NCI-H2227 (cell line): ENCODE data around the gene ZFAND6.
"Not testable (repeated sequence)": the region's sequence is repeated elsewhere in the genome, so short reads cannot be mapped to it uniquely, and the experiment has no call there.

ENCODE experiments used
- DNase-seq: peaks from one replicate; lab custom pipeline; 2025; ENCODE audit not compliant: unreplicated experiment; lab: John Stamatoyannopoulos, UW

ZFAND6 gene

DNA sequence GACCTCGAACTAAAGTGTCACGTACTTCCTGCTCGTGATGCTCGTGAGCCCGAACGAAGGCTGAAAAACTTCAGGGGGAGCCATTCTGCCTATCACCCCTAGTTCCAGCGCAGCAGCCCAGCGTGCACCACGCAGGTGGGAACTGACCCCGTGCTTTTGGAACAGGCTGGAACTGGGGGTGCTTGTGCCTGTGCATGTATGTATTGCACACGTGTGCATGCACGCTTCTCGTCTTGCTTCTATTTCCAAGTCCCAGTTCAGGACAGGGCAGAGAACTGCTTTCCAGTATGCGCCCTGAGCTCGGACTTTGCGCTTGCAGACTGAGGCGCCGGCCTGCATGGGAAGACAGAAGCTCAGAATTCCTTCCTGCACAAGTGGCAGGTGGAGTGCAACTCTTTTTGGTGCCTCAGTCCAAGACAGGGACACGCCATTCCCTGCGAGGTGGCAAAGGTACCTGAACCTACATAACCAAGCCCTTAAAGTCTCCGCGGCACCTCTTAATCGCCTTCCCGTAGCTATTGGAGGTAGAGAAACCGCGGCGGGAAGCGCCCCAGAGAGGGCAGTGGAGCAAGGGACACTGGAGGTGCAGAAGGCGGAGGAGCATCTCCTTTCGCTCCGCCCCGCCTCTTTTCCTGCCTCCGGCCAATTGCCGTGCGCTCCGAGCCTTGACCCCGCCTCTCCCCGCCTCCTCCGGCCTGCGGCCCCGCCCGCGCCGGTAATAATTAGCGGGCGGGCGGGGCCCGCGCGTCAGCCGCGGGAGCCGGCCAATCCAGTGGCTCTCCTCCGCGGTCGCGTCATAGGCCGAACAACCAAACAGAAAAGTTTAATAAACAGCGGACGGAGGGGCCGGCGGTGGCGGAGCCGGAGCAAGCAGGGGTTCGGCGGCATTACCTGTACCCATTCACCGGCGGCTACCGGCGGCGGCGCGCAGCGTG is at the start of gene ZFAND6:
Gene ZFAND6 (plus strand): TSS at position 826 of the 935 bp plus-strand sequence. CDS start 60,669 bp downstream, outside the sequence.
- peak; percentile 95 for DNase-seq

GRCh38 chr15:80010131-80010673 is 49.3 kb upstream of the ZFAND6 start:
- DNase-seq, result no peak

DNA sequence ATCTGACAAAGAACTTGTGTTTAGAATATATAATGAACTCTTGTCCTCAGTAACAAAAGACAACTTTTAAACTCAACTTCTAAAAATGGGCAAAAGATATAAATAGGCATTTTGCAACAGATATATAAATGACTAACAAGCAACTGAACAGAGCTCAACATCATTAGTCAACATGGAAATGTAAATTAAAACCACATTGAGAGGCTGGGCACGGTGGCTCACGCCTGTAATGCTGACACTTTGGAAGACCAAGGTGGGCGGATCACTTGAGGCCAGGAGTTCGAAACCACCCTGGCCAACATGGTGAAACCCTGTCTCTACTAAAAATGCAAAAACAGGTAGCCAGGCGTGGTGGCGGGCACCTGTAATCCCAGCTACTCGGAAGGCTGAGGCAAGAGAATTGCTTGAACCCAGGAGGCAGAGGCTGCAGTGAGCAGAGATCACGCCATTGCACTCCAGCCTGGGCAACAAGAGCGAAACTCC is 48.4 kb upstream of the ZFAND6 start:
- not testable (repeated sequence) for DNase-seq

GRCh38 chr15:80011596-80011995 is 47.9 kb upstream of the ZFAND6 start:
- no peak for DNase-seq

DNA sequence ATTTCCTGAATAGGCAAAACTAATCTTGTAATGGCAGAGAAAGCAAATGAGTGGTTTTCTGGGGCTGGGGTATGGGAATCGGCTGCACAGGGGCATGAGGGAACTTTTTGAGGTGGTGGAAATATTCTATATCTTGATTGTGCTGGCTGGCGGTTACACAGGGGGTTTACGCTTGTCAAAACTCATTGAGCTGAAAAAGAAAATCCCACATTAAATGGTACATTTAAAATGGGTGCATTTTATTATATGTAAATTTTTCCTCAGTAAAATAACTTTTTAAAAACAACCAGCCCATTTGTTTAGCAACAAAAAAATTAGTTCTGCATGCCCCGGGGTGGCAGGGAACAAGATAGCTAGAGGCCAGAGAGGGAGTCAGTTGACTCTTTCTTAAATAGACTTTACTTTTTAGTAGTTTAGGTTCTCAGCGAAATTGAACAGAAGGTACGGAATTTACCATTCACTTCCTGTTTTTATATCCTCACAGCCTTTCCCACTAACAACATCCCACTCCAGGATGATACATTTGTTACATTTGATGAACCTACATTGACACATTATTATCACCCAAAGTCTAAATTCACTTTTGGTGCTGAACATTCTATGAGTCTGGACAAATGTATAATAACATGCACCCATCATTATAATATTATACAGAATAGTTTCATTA is 47.3 kb upstream of the ZFAND6 start:
- DNase-seq, result no peak

- DNase-seq, result not testable (repeated sequence)
Observed at GRCh38 chr15:80014186-80014585, 45.3 kb upstream of the ZFAND6 start.

GRCh38 chr15:80015156-80015555 is 44.3 kb upstream of the ZFAND6 start:
- no peak for DNase-seq

DNA sequence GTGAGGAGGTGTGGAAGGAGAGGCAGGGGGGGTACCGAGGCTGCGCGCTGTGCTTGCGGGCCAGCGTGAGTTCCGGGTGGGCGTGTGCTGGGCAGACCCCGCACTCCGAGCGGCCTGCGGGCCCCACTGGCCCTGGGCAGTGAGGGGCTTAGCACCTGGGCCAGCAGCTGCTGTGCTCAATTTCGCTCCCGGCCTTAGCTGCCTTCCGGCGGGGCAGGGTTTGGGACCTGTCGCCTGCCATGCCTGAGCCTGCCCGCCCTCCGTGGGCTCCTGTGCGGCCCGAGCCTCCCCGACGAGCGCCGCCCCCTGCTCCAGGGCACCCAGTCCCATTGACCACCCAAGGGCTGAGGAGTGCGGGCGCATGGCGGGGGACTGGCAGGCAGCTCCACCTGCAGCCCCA is 43.0 kb upstream of the ZFAND6 start:
- not testable (repeated sequence) for DNase-seq

- DNase-seq, result not testable (repeated sequence)
Observed at GRCh38 chr15:80017139-80017538, 42.3 kb upstream of the ZFAND6 start.

- no peak for DNase-seq
Observed at GRCh38 chr15:80019168-80019745, 40.2 kb upstream of the ZFAND6 start.

GRCh38 chr15:80020149-80020548 is 39.3 kb upstream of the ZFAND6 start:
- DNase-seq, result not testable (repeated sequence)

DNA sequence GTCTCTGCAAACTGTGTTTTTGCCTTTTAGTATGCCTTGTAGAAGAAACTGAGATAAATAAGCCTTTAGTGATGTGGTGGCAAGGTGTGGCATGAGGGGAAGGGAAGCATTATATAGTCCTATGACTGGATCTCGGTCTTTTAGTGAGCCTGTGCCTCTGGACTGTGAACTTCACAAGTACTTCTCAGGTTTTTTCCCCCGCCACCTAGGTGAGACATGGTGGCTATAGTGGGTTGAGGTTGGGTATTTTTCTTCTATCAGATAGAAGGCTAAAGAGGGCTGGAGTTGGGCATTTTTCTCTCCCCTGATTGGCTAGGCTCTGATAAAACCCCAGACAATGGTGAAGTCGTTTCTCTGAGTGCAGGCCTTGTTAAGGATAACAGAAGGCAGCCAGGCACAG is 38.7 kb upstream of the ZFAND6 start:
- no peak for DNase-seq

GRCh38 chr15:80026310-80026709 is 33.2 kb upstream of the ZFAND6 start:
- DNase-seq, result no peak

- no peak for DNase-seq
Observed at GRCh38 chr15:80026754-80027153, 32.7 kb upstream of the ZFAND6 start.

GRCh38 chr15:80028937-80029336 is 30.5 kb upstream of the ZFAND6 start:
- DNase-seq, result no peak

- no peak for DNase-seq
Observed at GRCh38 chr15:80031841-80032240, 27.6 kb upstream of the ZFAND6 start.

GRCh38 chr15:80034629-80035028 is 24.8 kb upstream of the ZFAND6 start:
- DNase-seq, result no peak

- DNase-seq, result no peak
Observed at GRCh38 chr15:80036071-80036470, 23.4 kb upstream of the ZFAND6 start.

- no peak for DNase-seq
Observed at GRCh38 chr15:80041494-80042253, 17.8 kb upstream of the ZFAND6 start.

DNA sequence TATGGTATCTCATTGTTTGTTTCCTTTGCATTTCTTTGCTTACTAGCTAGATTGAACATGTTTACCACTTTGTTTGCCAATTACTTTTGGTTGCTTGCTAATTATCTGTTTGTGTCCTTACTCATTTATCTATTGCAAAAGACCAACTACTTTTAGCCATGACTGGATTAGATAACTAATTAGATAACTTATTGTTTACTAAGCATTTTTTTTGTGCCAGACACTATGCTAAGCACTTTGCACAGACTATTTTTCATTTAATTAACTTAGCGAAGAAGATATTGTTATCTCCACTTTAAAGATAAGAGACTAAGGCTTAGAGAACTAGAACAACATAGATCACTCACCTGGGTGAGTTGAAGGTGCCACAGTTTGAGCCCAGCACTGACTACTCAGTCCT is 16.9 kb upstream of the ZFAND6 start:
- DNase-seq, result no peak

DNA sequence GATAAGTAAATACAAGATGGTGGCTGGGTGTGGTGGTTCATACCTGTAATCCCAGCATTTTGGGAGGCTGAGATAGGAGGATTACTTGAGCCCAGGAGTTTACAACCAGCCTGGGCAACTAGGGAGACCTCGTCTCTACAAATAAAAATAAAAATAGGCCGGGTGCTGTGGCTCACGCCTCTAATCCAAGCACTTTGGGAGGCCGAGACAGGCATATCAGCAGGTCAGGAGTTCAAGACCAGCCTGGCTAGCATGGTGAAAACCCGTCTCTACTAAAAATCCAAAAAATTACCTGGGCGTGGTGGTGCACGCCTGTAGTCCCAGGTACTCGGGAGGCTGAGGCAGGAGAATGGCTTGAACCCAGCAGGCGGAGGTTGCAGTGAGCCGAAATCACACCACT is 14.3 kb upstream of the ZFAND6 start:
- not testable (repeated sequence) for DNase-seq
